ENCODE results near the gene PSMB11. TPM values are rescaled to one million over a fixed set of nuclear protein-coding genes. Genes with fewer than 3 reads are reported as not detected.

Gene PSMB11
- total and polyA plus RNA-seq, 12 donors: not detected

- no peak overlapping the region for H3K4me3 ChIP-seq
- intact Hi-C loops (cut with DNase I): no loop called here
- H3K9me3 ChIP-seq: no peaks in the 10 kb centered on the region
- no peak for DNase-seq
- H3K27ac ChIP-seq: no peak overlapping the region
- H3K27me3 ChIP-seq: no peaks in the 10 kb centered on the region
- 72 to 79% methylated on average over 4 of the region's 4 CpGs for WGBS, 2 donors
- ATAC-seq: no peak
- no peak for TF ChIP-seq CTCF (IDR thresholded peaks at IDR 0.05)
- peaks cover 0 to under 1% (median 0%) of the 10 kb centered on the region in 9 donors for H3K4me1 ChIP-seq
- H3K36me3 ChIP-seq: no peaks in the 10 kb centered on the region
Measured at GRCh38 chr14:23015618-23016017, 26.4 kb upstream of the PSMB11 start.

- H3K27me3 ChIP-seq: no peaks in the 10 kb centered on the region
- ATAC-seq: no peak
- intact Hi-C loops (cut with DNase I): no loop called here
- DNase-seq: no peak
- H3K36me3 ChIP-seq: no peaks in the 10 kb centered on the region
- no peak overlapping the region for H3K27ac ChIP-seq
- no peaks in the 10 kb centered on the region for H3K9me3 ChIP-seq
- no peaks in the 10 kb centered on the region for H3K4me1 ChIP-seq
- no peak overlapping the region for H3K4me3 ChIP-seq
- 85 to 91% methylated on average over 5 of the region's 5 CpGs for WGBS, 2 donors
- no peak for TF ChIP-seq CTCF (IDR thresholded peaks at IDR 0.05)
Measured at GRCh38 chr14:23017091-23017490, 24.9 kb upstream of the PSMB11 start.

GRCh38 chr14:23018107-23018506 lies 23.9 kb upstream of the PSMB11 start:
- no peak for DNase-seq
- TF ChIP-seq CTCF (IDR thresholded peaks at IDR 0.05): no peak
- H3K4me3 ChIP-seq: no peak overlapping the region
- no peaks in the 10 kb centered on the region for H3K27me3 ChIP-seq
- no peak overlapping the region for H3K27ac ChIP-seq
- intact Hi-C loops (cut with DNase I): no loop called here
- ATAC-seq: no peak
- no peaks in the 10 kb centered on the region for H3K4me1 ChIP-seq
- H3K36me3 ChIP-seq: peaks cover 0 to 1% (median 0%) of the 10 kb centered on the region in 9 donors
- H3K9me3 ChIP-seq: no peaks in the 10 kb centered on the region

GRCh38 chr14:23020143-23021128 lies 21.6 kb upstream of the PSMB11 start:
- Histone ChIP-seq H3K4me3 (no peak overlapping the region), H3K27ac (no peak overlapping the region), H3K36me3 (peaks cover 0 to 23% (median 0%) of the 10 kb centered on the region in 9 donors), H3K9me3 (no peaks in the 10 kb centered on the region), H3K27me3 (no peaks in the 10 kb centered on the region), H3K4me1 (peaks cover 0 to 3% (median 0%) of the 10 kb centered on the region in 9 donors)
- intact Hi-C loops (cut with DNase I): no loop called here
- WGBS, 2 donors: 90 to 93% methylated on average over 7 of the region's 7 CpGs
- TF ChIP-seq CTCF (IDR thresholded peaks at IDR 0.05): no peak
- ATAC-seq (no peak), DNase-seq (no peak)
